ENCODE data around the gene KIAA0513. TPM values are rescaled to one million over a fixed set of nuclear protein-coding genes. Genes with fewer than 3 reads are reported as not detected.

The KIAA0513 gene
- total and polyA plus RNA-seq, 10 of the 15 experiments (the other 5 are each of a cell fraction or from before 2014, with no cell fraction given), result 0.14 to 5.8 (median 2.0) TPM

DNA sequence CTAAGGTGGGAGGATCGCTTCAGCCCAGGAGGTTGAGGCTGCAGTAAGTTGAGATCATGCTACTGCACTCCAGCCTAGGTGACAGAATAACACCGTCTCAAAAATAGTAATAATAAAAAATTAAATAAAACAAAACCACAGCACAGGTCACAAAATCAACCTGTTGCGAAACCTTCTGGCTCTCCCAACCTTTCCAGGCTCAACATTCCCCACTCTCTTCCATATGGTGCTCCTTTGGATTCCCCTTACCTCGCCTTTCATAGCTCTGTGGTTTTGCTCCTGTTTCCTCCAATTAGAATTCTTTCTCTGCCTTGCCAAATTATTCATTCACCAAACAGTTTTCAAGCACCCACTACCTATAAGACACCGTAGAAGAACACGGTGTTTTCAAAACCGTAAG lies 21.0 kb upstream of the KIAA0513 start (continued):
- TF ChIP-seq, protein P1, sequence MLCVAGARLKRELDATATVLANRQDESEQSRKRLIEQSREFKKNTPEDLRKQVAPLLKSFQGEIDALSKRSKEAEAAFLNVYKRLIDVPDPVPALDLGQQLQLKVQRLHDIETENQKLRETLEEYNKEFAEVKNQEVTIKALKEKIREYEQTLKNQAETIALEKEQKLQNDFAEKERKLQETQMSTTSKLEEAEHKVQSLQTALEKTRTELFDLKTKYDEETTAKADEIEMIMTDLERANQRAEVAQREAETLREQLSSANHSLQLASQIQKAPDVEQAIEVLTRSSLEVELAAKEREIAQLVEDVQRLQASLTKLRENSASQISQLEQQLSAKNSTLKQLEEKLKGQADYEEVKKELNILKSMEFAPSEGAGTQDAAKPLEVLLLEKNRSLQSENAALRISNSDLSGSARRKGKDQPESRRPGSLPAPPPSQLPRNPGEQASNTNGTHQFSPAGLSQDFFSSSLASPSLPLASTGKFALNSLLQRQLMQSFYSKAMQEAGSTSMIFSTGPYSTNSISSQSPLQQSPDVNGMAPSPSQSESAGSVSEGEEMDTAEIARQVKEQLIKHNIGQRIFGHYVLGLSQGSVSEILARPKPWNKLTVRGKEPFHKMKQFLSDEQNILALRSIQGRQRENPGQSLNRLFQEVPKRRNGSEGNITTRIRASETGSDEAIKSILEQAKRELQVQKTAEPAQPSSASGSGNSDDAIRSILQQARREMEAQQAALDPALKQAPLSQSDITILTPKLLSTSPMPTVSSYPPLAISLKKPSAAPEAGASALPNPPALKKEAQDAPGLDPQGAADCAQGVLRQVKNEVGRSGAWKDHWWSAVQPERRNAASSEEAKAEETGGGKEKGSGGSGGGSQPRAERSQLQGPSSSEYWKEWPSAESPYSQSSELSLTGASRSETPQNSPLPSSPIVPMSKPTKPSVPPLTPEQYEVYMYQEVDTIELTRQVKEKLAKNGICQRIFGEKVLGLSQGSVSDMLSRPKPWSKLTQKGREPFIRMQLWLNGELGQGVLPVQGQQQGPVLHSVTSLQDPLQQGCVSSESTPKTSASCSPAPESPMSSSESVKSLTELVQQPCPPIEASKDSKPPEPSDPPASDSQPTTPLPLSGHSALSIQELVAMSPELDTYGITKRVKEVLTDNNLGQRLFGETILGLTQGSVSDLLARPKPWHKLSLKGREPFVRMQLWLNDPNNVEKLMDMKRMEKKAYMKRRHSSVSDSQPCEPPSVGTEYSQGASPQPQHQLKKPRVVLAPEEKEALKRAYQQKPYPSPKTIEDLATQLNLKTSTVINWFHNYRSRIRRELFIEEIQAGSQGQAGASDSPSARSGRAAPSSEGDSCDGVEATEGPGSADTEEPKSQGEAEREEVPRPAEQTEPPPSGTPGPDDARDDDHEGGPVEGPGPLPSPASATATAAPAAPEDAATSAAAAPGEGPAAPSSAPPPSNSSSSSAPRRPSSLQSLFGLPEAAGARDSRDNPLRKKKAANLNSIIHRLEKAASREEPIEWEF (IDR thresholded peaks at IDR 0.05; ENCODE audit: insufficient replicate concordance, low read depth, low read length), result no peak
- TF ChIP-seq, protein P2, sequence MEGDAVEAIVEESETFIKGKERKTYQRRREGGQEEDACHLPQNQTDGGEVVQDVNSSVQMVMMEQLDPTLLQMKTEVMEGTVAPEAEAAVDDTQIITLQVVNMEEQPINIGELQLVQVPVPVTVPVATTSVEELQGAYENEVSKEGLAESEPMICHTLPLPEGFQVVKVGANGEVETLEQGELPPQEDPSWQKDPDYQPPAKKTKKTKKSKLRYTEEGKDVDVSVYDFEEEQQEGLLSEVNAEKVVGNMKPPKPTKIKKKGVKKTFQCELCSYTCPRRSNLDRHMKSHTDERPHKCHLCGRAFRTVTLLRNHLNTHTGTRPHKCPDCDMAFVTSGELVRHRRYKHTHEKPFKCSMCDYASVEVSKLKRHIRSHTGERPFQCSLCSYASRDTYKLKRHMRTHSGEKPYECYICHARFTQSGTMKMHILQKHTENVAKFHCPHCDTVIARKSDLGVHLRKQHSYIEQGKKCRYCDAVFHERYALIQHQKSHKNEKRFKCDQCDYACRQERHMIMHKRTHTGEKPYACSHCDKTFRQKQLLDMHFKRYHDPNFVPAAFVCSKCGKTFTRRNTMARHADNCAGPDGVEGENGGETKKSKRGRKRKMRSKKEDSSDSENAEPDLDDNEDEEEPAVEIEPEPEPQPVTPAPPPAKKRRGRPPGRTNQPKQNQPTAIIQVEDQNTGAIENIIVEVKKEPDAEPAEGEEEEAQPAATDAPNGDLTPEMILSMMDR (IDR thresholded peaks at IDR 0.05 in 2 of 3, conservative IDR thresholded peaks at IDR 0.05 in 1 of 3; ENCODE audit: control insufficient read depth in 2 of 3, extremely low read depth in 1 of 3, insufficient read depth in 1 of 3, low read depth in 3 of 3, low read length in 3 of 3), result no peak
- TF ChIP-seq RCOR1 (conservative IDR thresholded peaks at IDR 0.05; ENCODE audit: low read depth, low read length), result no peak
- TF ChIP-seq DPF2 (IDR thresholded peaks at IDR 0.05), result no peak
- TF ChIP-seq YBX1 (IDR thresholded peaks at IDR 0.05), result no peak
- TF ChIP-seq RELA (IDR thresholded peaks at IDR 0.05; ENCODE audit: borderline replicate concordance, partially characterized antibody), result no peak
- TF ChIP-seq HDAC2 (IDR thresholded peaks at IDR 0.05), result no peak
- no peak for TF ChIP-seq FOXM1 (IDR thresholded peaks at IDR 0.05; ENCODE audit: low read depth, low read length)
- no peak for TF ChIP-seq CHD1 (IDR thresholded peaks at IDR 0.05; ENCODE audit: low read depth, low read length)

Measured in GM12878 (cell line).